Keratinocyte (primary cell): Measurements from ENCODE around the gene TMCO6. TPM values are rescaled to one million over a fixed set of nuclear protein-coding genes. Genes with fewer than 3 reads are reported as not detected.

Experiments
- DNase-seq: peaks from one replicate; pipeline ENCODE4 v3.0.0-alpha.2; 2011; ENCODE audit warnings: low read depth, missing footprints, low spot score
- FAIRE-seq: peaks from 2 replicates; lab custom pipeline; 2011; peaks lifted over from hg19 to GRCh38; lab: Jason Lieb, UNC
- H2AFZ ChIP-seq: 2 replicates; pipeline ENCODE4 v1.6.0; 2012; ENCODE audit warnings: low read length, control low read depth, inconsistent platforms; ENCODE audit not compliant: control insufficient read depth
- H3K27ac ChIP-seq: 2 replicates; pipeline ENCODE4 v1.5.1; 2011; ENCODE audit warnings: low read length; ENCODE audit not compliant: control insufficient read depth, insufficient read depth
- H3K27me3 ChIP-seq: 3 replicates; pipeline ENCODE4 v1.6.0; 2011; ENCODE audit warnings: low read length; ENCODE audit not compliant: control insufficient read depth, insufficient read depth; ENCODE audit errors: extremely low read depth
- H3K36me3 ChIP-seq, 2 experiments: 2 replicates in 1 of 2; 3 replicates in 1 of 2; pipeline ENCODE4 v1.5.1; 2011; ENCODE audit warnings: low read length in 2 of 2, mild to moderate bottlenecking in 1 of 2; ENCODE audit not compliant: control insufficient read depth in 2 of 2, insufficient read depth in 2 of 2; ENCODE audit errors: extremely low read depth in 1 of 2
- H3K4me1 ChIP-seq: 3 replicates; pipeline ENCODE4 v1.5.1; 2011; ENCODE audit warnings: low read length; ENCODE audit not compliant: control insufficient read depth, insufficient read depth; ENCODE audit errors: extremely low read depth
- H3K4me2 ChIP-seq: 3 replicates; pipeline ENCODE4 v1.6.0; 2011; ENCODE audit warnings: low read depth, low read length; ENCODE audit not compliant: control insufficient read depth, insufficient read depth; ENCODE audit errors: extremely low read depth
- H3K4me3 ChIP-seq, 3 experiments: fragments of 200-600 bp in 1 of 3; sonication (generic) in 1 of 3; 2 replicates in 2 of 3; 3 replicates in 1 of 3; pipeline ENCODE4 v1.5.1; 2011 to 2016; ENCODE audit warnings: low read length in 3 of 3, mild to moderate bottlenecking in 3 of 3, control low read depth in 2 of 3, inconsistent platforms in 1 of 3, low read depth in 1 of 3, mixed read lengths in 1 of 3, mixed run types in 1 of 3, moderate library complexity in 1 of 3; ENCODE audit not compliant: control insufficient read depth in 2 of 3, insufficient read depth in 2 of 3; ENCODE audit errors: extremely low read depth in 1 of 3
- H3K79me2 ChIP-seq: 2 replicates; pipeline ENCODE4 v1.6.0; 2012; ENCODE audit warnings: low read length; ENCODE audit not compliant: control insufficient read depth, insufficient read depth
- H3K9ac ChIP-seq: 3 replicates; pipeline ENCODE4 v1.6.0; 2011; ENCODE audit warnings: low read length; ENCODE audit not compliant: control insufficient read depth, insufficient read depth; ENCODE audit errors: extremely low read depth
- H3K9me1 ChIP-seq: 3 replicates; pipeline ENCODE4 v1.6.0; 2011; ENCODE audit warnings: low read length; ENCODE audit not compliant: control insufficient read depth, insufficient read depth; ENCODE audit errors: extremely low read depth
- H3K9me3 ChIP-seq: 2 replicates; pipeline ENCODE4 v1.5.1; 2012; ENCODE audit warnings: low read depth, low read length; ENCODE audit not compliant: control insufficient read depth
- H4K20me1 ChIP-seq: 3 replicates; pipeline ENCODE4 v1.6.0; 2011; ENCODE audit warnings: low read length; ENCODE audit not compliant: control insufficient read depth, insufficient read depth; ENCODE audit errors: extremely low read depth
- CTCF ChIP-seq, 3 experiments: IDR thresholded peaks in 1 of 3; conservative IDR thresholded peaks in 1 of 3; optimal IDR thresholded peaks in 1 of 3; 2 replicates in 2 of 3; 3 replicates in 1 of 3; pipeline versions ENCODE3 to v1.5.1; 2011; ENCODE audit warnings: low read length in 3 of 3, mild to moderate bottlenecking in 3 of 3, moderate library complexity in 2 of 3, control low read depth in 1 of 3, inconsistent platforms in 1 of 3; ENCODE audit not compliant: insufficient read depth in 2 of 3; ENCODE audit errors: extremely low read depth in 1 of 3
- EZH2 ChIP-seq: IDR thresholded peaks from one replicate; pipeline ENCODE4 v1.6.1; 2012; ENCODE audit warnings: inconsistent platforms, mild to moderate bottlenecking, low read length, moderate library complexity
- dilution Hi-C: fragments of 300-500 bp; cut with MboI; formaldehyde crosslinking; loops from one replicate; pipeline ENCODE4 v1.7.0; 2020; ENCODE audit warnings: low sequenced_read_pairs; ENCODE audit not compliant: extremely low pct_ligation_motif_present
- polyA plus RNA-seq, 5 experiments: library from polyadenylated mRNA; depleted of rRNA in 3 of 5; stranded (reverse) in 3 of 5; stranded (forward) in 1 of 5; unstranded in 1 of 5; fragments of >200 nt; gene quantifications; 1 replicate in 1 of 5; 2 replicates in 3 of 5; 3 replicates in 1 of 5; pipeline versions ENCODE4 v1.2.1 to v1.2.3, GENCODE V29; 2011 to 2012; ENCODE audit warnings: missing spikeins in 2 of 5, low read depth in 1 of 5, low replicate concordance in 1 of 5

The TMCO6 gene
- polyA plus RNA-seq, 1 donor (not counting 4 experiments of a cell fraction or from before 2014, with no cell fraction given), result 7.6 TPM

GRCh38 chr5:140608722-140609121 is 30.5 kb upstream of the TMCO6 start:
- TF ChIP-seq EZH2 (no peak), CTCF (optimal IDR thresholded peaks at IDR 0.05 in 1 of 3, IDR thresholded peaks at IDR 0.05 in 1 of 3, conservative IDR thresholded peaks at IDR 0.05 in 1 of 3; ENCODE audit: extremely low read depth in 1 of 3, insufficient read depth in 2 of 3, low read length in 3 of 3) (no peak)

GRCh38 chr5:140609126-140609525 is 30.1 kb upstream of the TMCO6 start:
- H3K79me2 ChIP-seq, result no peaks in the 10 kb centered on the region
- no peaks in the 10 kb centered on the region for H3K9me1 ChIP-seq
- no peaks in the 10 kb centered on the region for H3K9me3 ChIP-seq
- H3K27me3 ChIP-seq, result no peaks in the 10 kb centered on the region
- peak overlapping the region; percentile 56 for H2AFZ ChIP-seq
- no peak overlapping the region for H3K9ac ChIP-seq
- H3K4me1 ChIP-seq, result peaks cover 8% of the 10 kb centered on the region
- H3K4me3 ChIP-seq, result no peak overlapping the region
- H3K4me2 ChIP-seq, result peak overlapping the region; percentile 17
- no peak for DNase-seq
- H3K36me3 ChIP-seq, result no peaks in the 10 kb centered on the region
- TF ChIP-seq CTCF (optimal IDR thresholded peaks at IDR 0.05 in 1 of 3, IDR thresholded peaks at IDR 0.05 in 1 of 3, conservative IDR thresholded peaks at IDR 0.05 in 1 of 3; ENCODE audit: extremely low read depth in 1 of 3, insufficient read depth in 2 of 3, low read length in 3 of 3) (no peak), EZH2 (no peak)
- peak; percentile 32 for FAIRE-seq
- dilution Hi-C loops, result no loop called here
- H4K20me1 ChIP-seq, result no peaks in the 10 kb centered on the region
- no peak overlapping the region for H3K27ac ChIP-seq

More at GRCh38 chr5:140608722-140609121, 30.5 kb upstream of the TMCO6 start:
- Histone ChIP-seq H3K36me3 (no peaks in the 10 kb centered on the region), H3K4me2 (no peak overlapping the region), H3K79me2 (no peaks in the 10 kb centered on the region), H3K9me3 (no peaks in the 10 kb centered on the region), H3K4me3 (no peak overlapping the region), H4K20me1 (no peaks in the 10 kb centered on the region), H3K9me1 (no peaks in the 10 kb centered on the region), H3K27me3 (no peaks in the 10 kb centered on the region), H3K4me1 (peaks cover 8% of the 10 kb centered on the region), H2AFZ (no peak overlapping the region), H3K27ac (no peak overlapping the region), H3K9ac (no peak overlapping the region)
- dilution Hi-C loops, result no loop called here
- FAIRE-seq (no peak), DNase-seq (no peak)
